GM19452 (cell line): ENCODE data around the gene OR7A17.

Experiments used
- ATAC-seq: cut with Tn5 transposase; IDR thresholded peaks from one replicate; pipeline ENCODE4 v1.9.1; 2021; ENCODE audit not compliant: unreplicated experiment

The OR7A17 gene

DNA sequence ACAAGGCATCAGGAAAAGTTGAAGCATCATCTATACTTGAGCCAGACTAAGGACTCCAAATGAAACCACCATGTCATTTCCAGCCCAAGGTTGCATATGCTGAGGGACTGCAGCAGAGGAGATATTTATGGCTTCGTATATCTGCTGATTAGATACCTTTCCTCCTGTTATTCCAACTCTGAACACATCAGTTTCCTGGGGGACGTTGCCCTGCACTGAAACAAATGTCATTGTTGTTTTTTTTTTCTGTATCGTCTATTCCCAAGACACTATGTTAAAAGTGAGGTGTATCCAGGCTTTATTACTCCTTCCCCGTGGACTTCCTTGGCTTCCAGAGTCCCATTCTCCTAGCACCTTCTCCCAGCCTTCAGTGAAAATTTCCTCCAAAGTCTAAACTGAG is at the start of gene OR7A17:
OR7A17 (minus strand) TSS at position 101 of the 400 bp plus-strand sequence. CDS start 4,777 bp downstream, outside the sequence.
- no peak for ATAC-seq

DNA sequence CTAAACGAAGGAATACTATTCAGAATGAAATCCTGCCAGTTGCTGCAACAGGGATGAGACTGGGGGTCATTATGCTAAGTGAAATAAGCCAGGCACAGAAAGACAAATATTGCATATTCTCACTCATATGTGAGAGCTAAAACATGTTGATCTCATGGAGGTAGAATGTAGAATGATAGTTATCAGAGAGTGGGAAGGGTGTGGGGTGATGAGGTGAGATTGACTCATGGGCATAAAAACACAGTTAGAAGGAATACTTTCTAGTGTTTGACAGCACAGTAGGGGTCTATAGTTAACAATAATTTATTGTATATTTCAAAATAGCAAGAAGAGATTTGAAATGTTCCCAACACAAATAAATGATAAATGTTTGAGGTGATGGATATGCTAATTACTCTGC is 47.6 kb upstream of the OR7A17 start:
- no peak for ATAC-seq

GRCh38 chr19:14916848-14917247 is 30.9 kb upstream of the OR7A17 start:
- ATAC-seq = no peak

DNA sequence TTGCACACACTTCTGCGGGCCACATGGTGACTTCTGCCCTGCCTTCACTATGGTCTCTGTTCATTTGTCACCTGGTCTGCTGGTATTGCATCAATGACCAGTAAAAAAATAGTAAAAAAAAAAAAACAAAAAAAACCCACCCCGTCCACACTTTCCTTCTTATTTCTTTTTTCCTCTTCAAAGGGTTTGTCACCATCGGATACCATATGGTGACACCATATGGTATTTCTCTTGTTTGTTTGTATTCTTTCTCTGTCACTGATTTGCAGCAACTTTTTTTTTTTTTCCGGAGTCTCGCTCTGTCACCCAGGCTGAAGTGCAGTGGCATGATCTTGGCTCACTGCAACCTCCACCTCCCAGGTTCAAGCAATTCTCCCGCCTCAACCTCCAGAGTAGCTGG is 29.2 kb upstream of the OR7A17 start:
- no peak for ATAC-seq

DNA sequence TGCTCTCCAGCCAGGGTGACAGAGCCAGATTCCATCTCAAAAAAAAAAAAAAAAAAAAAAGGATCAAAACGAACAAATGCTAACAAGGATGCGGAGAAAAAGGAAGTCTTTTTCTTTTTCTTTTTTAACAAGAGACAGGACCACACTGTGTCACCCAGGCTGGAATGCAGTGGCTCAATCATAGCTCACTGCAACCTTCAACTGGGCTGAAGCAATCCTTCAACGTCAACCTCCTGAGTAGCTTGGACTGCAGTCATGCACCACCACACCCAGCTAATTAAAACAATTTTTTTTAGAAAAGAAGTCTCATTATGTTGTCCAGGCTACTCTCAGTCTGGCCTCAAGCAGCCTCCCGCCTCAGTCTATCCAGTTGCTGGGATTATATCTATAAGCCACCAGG is 20.8 kb upstream of the OR7A17 start:
- ATAC-seq = no peak

- no peak for ATAC-seq
Measured at GRCh38 chr19:14901675-14902260, 15.8 kb upstream of the OR7A17 start.

GRCh38 chr19:14890643-14891379 is 4.9 kb upstream of the OR7A17 start:
- no peak for ATAC-seq

GRCh38 chr19:14889994-14890642 is 4.2 kb upstream of the OR7A17 start:
- no peak for ATAC-seq

GRCh38 chr19:14871619-14872230 is 14.2 kb downstream of the OR7A17 start:
- no peak for ATAC-seq

DNA sequence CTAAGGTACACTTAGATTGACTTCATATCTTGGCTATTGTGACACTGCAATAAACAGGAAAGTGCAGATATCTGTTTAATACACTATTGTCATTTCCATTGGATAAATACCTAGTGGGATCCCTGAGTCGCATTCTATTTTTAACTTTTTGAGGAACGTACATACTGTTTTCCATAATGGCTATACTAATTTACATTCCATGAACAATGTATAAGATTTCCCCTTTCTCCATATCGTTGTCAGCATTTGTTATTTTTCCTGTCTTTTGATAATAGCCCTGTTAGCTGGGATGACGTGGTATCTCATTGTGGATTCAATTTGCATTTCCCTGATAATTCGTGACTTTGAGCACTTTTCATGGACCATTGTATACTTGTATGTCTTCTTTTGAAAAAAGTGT is 17.4 kb downstream of the OR7A17 start:
- no peak for ATAC-seq

- no peak for ATAC-seq
Measured at GRCh38 chr19:14848822-14849221, 37.1 kb downstream of the OR7A17 start, which contains the start of gene OR7A10. OR7A10 (minus strand) TSS chr19:14848922; CDS start chr19:14841877, 7,045 bp downstream.

- no peak for ATAC-seq
Measured at GRCh38 chr19:14843578-14843977, 42.4 kb downstream of the OR7A17 start.

GRCh38 chr19:14843169-14843568 is 42.8 kb downstream of the OR7A17 start:
- no peak for ATAC-seq

GRCh38 chr19:14840206-14840605 is 45.7 kb downstream of the OR7A17 start:
- no peak for ATAC-seq

- no peak for ATAC-seq
Measured at GRCh38 chr19:14837391-14837790, 48.5 kb downstream of the OR7A17 start.

- no peak for ATAC-seq
Measured at GRCh38 chr19:14835011-14835410, 50.9 kb downstream of the OR7A17 start, which contains the start of the genes OR7A5 and OR7C1. OR7A5 (minus strand) TSS chr19:14835185; CDS start chr19:14828241, 6,944 bp downstream. OR7C1 (minus strand) TSS chr19:14835185; CDS start chr19:14800136, 35,049 bp downstream.

DNA sequence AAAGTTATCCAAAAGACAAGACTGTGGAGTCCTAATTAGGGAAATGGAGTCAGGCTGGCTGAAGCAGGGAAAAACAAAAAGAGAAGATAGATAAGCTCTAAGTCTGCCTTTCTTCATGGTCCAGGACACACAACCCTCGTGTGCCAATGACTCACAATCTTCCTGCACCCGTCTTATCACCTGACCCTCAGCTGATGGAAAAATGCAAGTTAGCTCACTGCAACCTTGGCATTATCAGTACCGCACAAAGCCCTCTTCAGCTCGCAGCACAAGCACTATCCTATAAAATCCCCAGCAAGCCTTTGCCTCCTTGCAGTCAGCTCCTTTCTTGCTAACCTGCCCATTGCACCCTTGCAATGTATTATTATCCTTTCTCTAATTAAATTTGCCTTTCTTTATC is 55.2 kb downstream of the OR7A17 start:
- ATAC-seq = no peak
